CD14-positive monocyte (primary cell): ENCODE data around the gene ARMC6. TPM values are rescaled to one million over a fixed set of nuclear protein-coding genes. Genes with fewer than 3 reads are reported as not detected.

Experiments
- DNase-seq, 3 donors: peaks; one replicate each; pipeline ENCODE4 v3.0.0-alpha.2; 2011 to 2022
- H2AFZ ChIP-seq: 2 replicates; pipeline ENCODE4 v1.6.0; 2012; ENCODE audit warnings: mild to moderate bottlenecking, low read depth, low read length, inconsistent platforms; ENCODE audit not compliant: insufficient read depth, poor library complexity, severe bottlenecking
- H3K27ac ChIP-seq, 2 donors: 1 replicate in 1 of 2; 2 replicates in 1 of 2; pipeline ENCODE4 v1.5.1; 2012 to 2013; ENCODE audit warnings: low read length in 2 of 2, control low read depth in 1 of 2, inconsistent platforms in 1 of 2, low read depth in 1 of 2, mild to moderate bottlenecking in 1 of 2
- H3K27me3 ChIP-seq, 2 donors: one replicate each; pipeline versions ENCODE4 v1.6.0 to v1.6.1; 2011 to 2013; ENCODE audit warnings: low read length in 2 of 2; ENCODE audit not compliant: control insufficient read depth in 2 of 2, insufficient read depth in 2 of 2
- H3K36me3 ChIP-seq, 2 donors: replicated peaks in 1 of 2; 1 replicate in 1 of 2; 2 replicates in 1 of 2; pipeline versions ENCODE4 v1.5.1 to v1.6.1; 2012 to 2013; ENCODE audit warnings: low read length in 2 of 2, control low read depth in 1 of 2, inconsistent platforms in 1 of 2, mild to moderate bottlenecking in 1 of 2; ENCODE audit not compliant: insufficient read depth in 2 of 2, control insufficient read depth in 1 of 2
- H3K4me1 ChIP-seq, 2 donors: 1 replicate in 1 of 2; 2 replicates in 1 of 2; pipeline versions ENCODE4 v1.5.1 to v1.6.1; 2012 to 2013; ENCODE audit warnings: low read length in 2 of 2, control low read depth in 1 of 2, inconsistent platforms in 1 of 2, mild to moderate bottlenecking in 1 of 2, moderate library complexity in 1 of 2; ENCODE audit not compliant: insufficient read depth in 2 of 2, control insufficient read depth in 1 of 2
- H3K4me2 ChIP-seq: replicated peaks from 2 replicates; pipeline ENCODE3; 2012; ENCODE audit warnings: low read length, moderate library complexity, mild to moderate bottlenecking; ENCODE audit not compliant: poor library complexity, severe bottlenecking; ENCODE audit errors: extremely low read depth
- H3K4me3 ChIP-seq, 3 experiments: fragments of 200-600 bp in 1 of 3; sonication (generic) in 1 of 3; replicated peaks in 1 of 3; 1 replicate in 2 of 3; 2 replicates in 1 of 3; pipeline ENCODE4 v1.5.1; 2011 to 2013; ENCODE audit warnings: low read length in 3 of 3, mild to moderate bottlenecking in 3 of 3, control low read depth in 2 of 3, low read depth in 2 of 3, inconsistent platforms in 1 of 3, moderate library complexity in 1 of 3
- H3K79me2 ChIP-seq: 2 replicates; pipeline ENCODE4 v1.6.0; 2012; ENCODE audit warnings: mild to moderate bottlenecking, control low read depth, inconsistent platforms, low read length, moderate library complexity; ENCODE audit not compliant: insufficient read depth
- H3K9ac ChIP-seq: 2 replicates; pipeline ENCODE4 v1.6.0; 2017; ENCODE audit warnings: low read length, mild to moderate bottlenecking; ENCODE audit not compliant: insufficient read depth, poor library complexity, severe bottlenecking
- H3K9me3 ChIP-seq, 2 donors: replicated peaks in 1 of 2; 1 replicate in 1 of 2; 2 replicates in 1 of 2; pipeline versions ENCODE4 v1.5.1 to v1.6.1; 2012 to 2013; ENCODE audit warnings: low read length in 2 of 2, control low read depth in 1 of 2; ENCODE audit not compliant: control insufficient read depth in 1 of 2, insufficient read depth in 1 of 2
- H4K20me1 ChIP-seq: 2 replicates; pipeline ENCODE4 v1.6.0; 2012; ENCODE audit warnings: mild to moderate bottlenecking, low read length, control low read depth, moderate library complexity; ENCODE audit not compliant: insufficient read depth
- H3K27ac Mint-ChIP-seq, 7 donors: one replicate each; pipeline ENCODE4 v1.8.0; 2020; ENCODE audit warnings: mild to moderate bottlenecking in 7 of 7, mixed read lengths in 7 of 7, moderate library complexity in 6 of 7, inconsistent platforms in 2 of 7
- H3K27me3 Mint-ChIP-seq, 3 donors: one replicate each; pipeline ENCODE4 v1.8.0; 2021 to 2022; ENCODE audit warnings: low read depth in 3 of 3, mild to moderate bottlenecking in 3 of 3, mixed read lengths in 3 of 3, moderate library complexity in 3 of 3, inconsistent platforms in 1 of 3
- H3K36me3 Mint-ChIP-seq, 2 donors: one replicate each; pipeline ENCODE4 v1.8.0; 2020; ENCODE audit warnings: mixed read lengths in 2 of 2, inconsistent platforms in 1 of 2, mild to moderate bottlenecking in 1 of 2
- H3K4me1 Mint-ChIP-seq: one replicate; pipeline ENCODE4 v1.8.0; 2020; ENCODE audit warnings: mild to moderate bottlenecking, mixed read lengths
- H3K4me3 Mint-ChIP-seq, 2 donors: one replicate each; pipeline ENCODE4 v1.8.0; 2020; ENCODE audit warnings: mild to moderate bottlenecking in 2 of 2, mixed read lengths in 2 of 2, moderate library complexity in 1 of 2
- H3K9me3 Mint-ChIP-seq, 7 donors: one replicate each; pipeline ENCODE4 v1.8.0; 2020 to 2022; ENCODE audit warnings: mixed read lengths in 7 of 7, mild to moderate bottlenecking in 6 of 7, moderate library complexity in 6 of 7, inconsistent platforms in 2 of 7
- CTCF ChIP-seq: fragments of 200-600 bp; IDR thresholded peaks from one replicate; pipeline ENCODE4 v1.8.0; 2022; ENCODE audit warnings: antibody characterized with exemption, mild to moderate bottlenecking
- WGBS: methylation state at CpG from one replicate; pipeline ENCODE4 v1.1.5; 2013; ENCODE audit warnings: missing lambda C conversion rate; ENCODE audit not compliant: insufficient coverage; 5-methylcytosine and 5-hydroxymethylcytosine counted together
- intact Hi-C, 2 donors: fragments of 100-400 bp; cut with micrococcal nuclease; formaldehyde crosslinking; loops; one replicate each; pipeline versions ENCODE4 v1.15.0 to v1.15.1; 2023
- polyA plus RNA-seq, 3 donors: library from polyadenylated mRNA; depleted of rRNA in 1 of 3; unstranded in 2 of 3; stranded (reverse) in 1 of 3; fragments of 300-500 nt in 2 of 3; fragments of >200 nt in 1 of 3; fragmentation: Illumina TruSeq in 2 of 3; gene quantifications; 1 replicate in 2 of 3; 2 replicates in 1 of 3; pipeline ENCODE4 v1.2.3, GENCODE V29; 2012 to 2021

Gene ARMC6
- polyA plus RNA-seq, 3 donors = 22.3 to 29.6 (median 26.1) TPM

GRCh38 chr19:19083413-19084178 is 50.2 kb downstream of the ARMC6 start:
- H3K4me3 ChIP-seq = no peak overlapping the region
- H4K20me1 ChIP-seq = no peaks in the 10 kb centered on the region
- no peak overlapping the region for H3K27ac Mint-ChIP-seq
- no peak for TF ChIP-seq CTCF
- no peak overlapping the region for H3K4me2 ChIP-seq
- no peaks in the 10 kb centered on the region for H3K27me3 ChIP-seq
- 94% methylated on average over 6 of the region's 10 CpGs for WGBS
- peaks cover 2 to 5% of the 10 kb centered on the region in 2 donors for H3K4me1 ChIP-seq
- H3K27ac ChIP-seq = no peak overlapping the region
- intact Hi-C loops = no loop called here
- no peaks in the 10 kb centered on the region for H3K9me3 ChIP-seq
- H3K79me2 ChIP-seq = no peaks in the 10 kb centered on the region
- DNase-seq = no peak
- H3K4me1 Mint-ChIP-seq = peaks cover 13% of the 10 kb centered on the region
- peaks cover 1 to 3% of the 10 kb centered on the region in 2 donors for H3K36me3 Mint-ChIP-seq
- peaks cover 0 to 3% (median 0%) of the 10 kb centered on the region in 3 donors for H3K27me3 Mint-ChIP-seq
- no peak overlapping the region for H3K9ac ChIP-seq
- H3K4me3 Mint-ChIP-seq = no peak overlapping the region
- H3K36me3 ChIP-seq = no peaks in the 10 kb centered on the region
- H2AFZ ChIP-seq = no peak overlapping the region
- H3K9me3 Mint-ChIP-seq = no peaks in the 10 kb centered on the region

- Histone ChIP-seq H3K4me1 (no peaks in the 10 kb centered on the region), H3K9me3 (no peaks in the 10 kb centered on the region), H2AFZ (no peak overlapping the region), H3K79me2 (no peaks in the 10 kb centered on the region), H3K9ac (no peak overlapping the region), H3K27me3 (no peaks in the 10 kb centered on the region), H3K27ac (no peak overlapping the region), H3K4me3 (no peak overlapping the region), H3K36me3 (no peaks in the 10 kb centered on the region), H3K4me2 (no peak overlapping the region), H4K20me1 (no peaks in the 10 kb centered on the region)
- Mint-ChIP-seq H3K9me3 (no peaks in the 10 kb centered on the region), H3K4me3 (no peak overlapping the region), H3K4me1 (no peaks in the 10 kb centered on the region), H3K27ac (peak overlapping the region in 1 of 7 donors; percentile 44), H3K27me3 (peaks cover 0 to 3% (median 0%) of the 10 kb centered on the region in 3 donors), H3K36me3 (peaks cover 0 to 3% of the 10 kb centered on the region in 2 donors)
- WGBS = 100% methylated on average over 1 of the region's 2 CpGs
- no peak for TF ChIP-seq CTCF
- DNase-seq = no peak
- intact Hi-C loops = no loop called here
Measured at GRCh38 chr19:19087676-19088075, 54.3 kb downstream of the ARMC6 start.
